A549 (cell line): ENCODE measurements around the gene PRKCE. TPM values are rescaled to one million over a fixed set of nuclear protein-coding genes. Genes with fewer than 3 reads are reported as not detected.

Experiments
- ATAC-seq, 2 experiments: fragments of 200-7000 bp in 1 of 2; fragments of >200 bp in 1 of 2; cut with Nextera tagmentation in 1 of 2; cut with Tn5 transposase in 1 of 2; 3 replicates each; pipeline versions ENCODE4 v1.8.0 to v1.9.1; 2018 to 2020; ENCODE audit warnings: mild to moderate bottlenecking in 1 of 2, moderate library complexity in 1 of 2
- CTCF ChIA-PET: fragments of 300-600 bp; sonication (Branson Sonifier 250); formaldehyde crosslinking; extraction: SDS; loops from one replicate; lab custom pipeline; 2021; ENCODE audit warnings: antibody characterized with exemption, inconsistent platforms; lab: Yijun Ruan, JAX
- POLR2A ChIA-PET: fragments of 350-600 bp; formaldehyde crosslinking; extraction: SDS; loops from one replicate; lab custom pipeline; 2021; ENCODE audit warnings: antibody characterized with exemption, inconsistent platforms; lab: Yijun Ruan, JAX
- DNase-seq, 2 experiments: peaks; one replicate each; pipeline versions ENCODE4 v3.0.0 to v3.0.0-alpha.2; 2011 to 2016; ENCODE audit warnings: low read depth in 1 of 2, low spot score in 1 of 2
- FAIRE-seq: peaks from 2 replicates; lab custom pipeline; 2011; peaks lifted over from hg19 to GRCh38; lab: Jason Lieb, UNC
- H3K27ac ChIP-seq, 2 experiments: fragments of >200 bp; sonication (Bioruptor Twin); formaldehyde crosslinking; 3 replicates each; pipeline ENCODE4 v1.5.1; 2016 to 2017
- H3K4me1 ChIP-seq: fragments of >200 bp; sonication (Bioruptor Twin); formaldehyde crosslinking; 3 replicates; pipeline ENCODE4 v1.6.1; 2016
- H3K4me2 ChIP-seq: fragments of >200 bp; sonication (Bioruptor Twin); formaldehyde crosslinking; 3 replicates; pipeline ENCODE4 v1.6.1; 2016
- H3K4me3 ChIP-seq: fragments of >200 bp; sonication (Bioruptor Twin); formaldehyde crosslinking; 3 replicates; pipeline ENCODE4 v1.5.1; 2016
- H3K9me3 ChIP-seq: fragments of >200 bp; sonication (Bioruptor Twin); formaldehyde crosslinking; 3 replicates; pipeline ENCODE4 v1.6.1; 2016
- BHLHE40 ChIP-seq: IDR thresholded peaks from 2 replicates; pipeline ENCODE4 v1.6.1; 2012; ENCODE audit warnings: low read depth, low read length, inconsistent platforms
- CBX2 ChIP-seq: fragments of 200-600 bp; sonication (generic); IDR thresholded peaks from 2 replicates; pipeline ENCODE4 v1.6.1; 2016; ENCODE audit warnings: low read depth, mild to moderate bottlenecking, borderline replicate concordance
- CBX8 ChIP-seq: fragments of 200-600 bp; sonication (generic); IDR thresholded peaks from 2 replicates; pipeline ENCODE4 v1.6.1; 2016
- CHD4 ChIP-seq: fragments of 200-600 bp; sonication (generic); IDR thresholded peaks from 2 replicates; pipeline ENCODE4 v1.6.1; 2016; ENCODE audit warnings: antibody characterized with exemption, mild to moderate bottlenecking, borderline replicate concordance
- EHMT2 ChIP-seq: fragments of 200-600 bp; sonication (generic); IDR thresholded peaks from 2 replicates; pipeline ENCODE4 v1.6.1; 2016; ENCODE audit warnings: antibody characterized with exemption, low read depth, mild to moderate bottlenecking, moderate library complexity
- EP300 ChIP-seq, 2 experiments: fragments of >200 bp; sonication (Bioruptor Twin); formaldehyde crosslinking; IDR thresholded peaks; 2 replicates in 1 of 2; 3 replicates in 1 of 2; pipeline ENCODE4 v1.6.1; 2016 to 2017
- FOSL2 ChIP-seq, 2 experiments: fragments of 450-650 bp in 1 of 2; fragments of >200 bp in 1 of 2; sonication (Bioruptor Twin) in 1 of 2; formaldehyde crosslinking; IDR thresholded peaks; 2 replicates each; pipeline versions ENCODE4 v1.5.0 to v1.6.1; 2016 to 2020; ENCODE audit warnings: mild to moderate bottlenecking in 1 of 2, moderate library complexity in 1 of 2
- FOXS1 ChIP-seq: fragments of 250-450 bp; sonication (Bioruptor Pico); IDR thresholded peaks from 2 replicates; pipeline ENCODE4 v1.5.0; 2020; ENCODE audit warnings: mild to moderate bottlenecking, moderate library complexity
- GATA3 ChIP-seq: IDR thresholded peaks from 2 replicates; pipeline ENCODE4 v1.6.1; 2012; ENCODE audit warnings: borderline replicate concordance
- HEYL ChIP-seq: fragments of 250-450 bp; sonication (Bioruptor Pico); IDR thresholded peaks from 2 replicates; pipeline ENCODE4 v1.8.0; 2021; ENCODE audit warnings: mild to moderate bottlenecking, moderate library complexity
- HOXA7 ChIP-seq: fragments of 250-450 bp; sonication (Bioruptor Pico); IDR thresholded peaks from 2 replicates; pipeline ENCODE4 v1.5.0; 2020; ENCODE audit warnings: mild to moderate bottlenecking, moderate library complexity
- JUN ChIP-seq, 2 experiments: fragments of >200 bp; sonication (Bioruptor Twin); formaldehyde crosslinking; IDR thresholded peaks; 2 replicates in 1 of 2; 3 replicates in 1 of 2; pipeline ENCODE4 v1.6.1; 2016 to 2017
- JUNB ChIP-seq: fragments of >200 bp; sonication (Bioruptor Twin); formaldehyde crosslinking; IDR thresholded peaks from 2 replicates; pipeline ENCODE4 v1.6.1; 2016
- MAZ ChIP-seq: fragments of 150-350 bp; IDR thresholded peaks from 2 replicates; pipeline ENCODE4 v1.6.1; 2014; ENCODE audit warnings: antibody characterized with exemption, low read depth, low read length, borderline replicate concordance
- NPAS2 ChIP-seq: fragments of 250-450 bp; sonication (Bioruptor Pico); IDR thresholded peaks from 2 replicates; pipeline ENCODE4 v1.8.0; 2022; ENCODE audit warnings: mild to moderate bottlenecking, moderate library complexity, borderline replicate concordance
- NR3C1 ChIP-seq: fragments of >200 bp; sonication (Bioruptor Twin); formaldehyde crosslinking; IDR thresholded peaks from 3 replicates; pipeline ENCODE4 v1.6.1; 2017
- PHF8 ChIP-seq: fragments of 200-600 bp; sonication (generic); IDR thresholded peaks from 2 replicates; pipeline ENCODE4 v1.6.1; 2016; ENCODE audit warnings: low read depth, mild to moderate bottlenecking, antibody characterized with exemption, moderate library complexity, borderline replicate concordance
- POLR2A ChIP-seq: IDR thresholded peaks from 2 replicates; pipeline ENCODE4 v1.6.1; 2012; ENCODE audit warnings: mild to moderate bottlenecking, low read length
- POLR2AphosphoS2 ChIP-seq: conservative IDR thresholded peaks from 2 replicates; pipeline ENCODE4 v1.6.1; 2012; ENCODE audit warnings: low read length, improper control_type of control experiment, inconsistent platforms
- RAD21 ChIP-seq, 2 experiments: fragments of >200 bp in 1 of 2; sonication (Bioruptor Twin) in 1 of 2; formaldehyde crosslinking in 1 of 2; IDR thresholded peaks in 1 of 2; conservative IDR thresholded peaks in 1 of 2; 2 replicates in 1 of 2; 3 replicates in 1 of 2; pipeline ENCODE4 v1.6.1; 2012 to 2018; ENCODE audit warnings: inconsistent platforms in 1 of 2
- RARB ChIP-seq: fragments of 250-450 bp; sonication (Bioruptor Pico); IDR thresholded peaks from 2 replicates; pipeline ENCODE4 v1.8.0; 2021; ENCODE audit warnings: mild to moderate bottlenecking, moderate library complexity
- ZC3H11A ChIP-seq: fragments of 450-650 bp; IDR thresholded peaks from 2 replicates; pipeline ENCODE4 v1.6.1; 2014; ENCODE audit warnings: antibody characterized with exemption, mild to moderate bottlenecking
- ZFP36 ChIP-seq: fragments of 450-650 bp; IDR thresholded peaks from 2 replicates; pipeline ENCODE4 v1.6.1; 2014; ENCODE audit warnings: borderline replicate concordance; ENCODE audit not compliant: partially characterized antibody
- ZNF302 ChIP-seq: fragments of 250-450 bp; sonication (Bioruptor Pico); IDR thresholded peaks from 2 replicates; pipeline ENCODE4 v1.9.0; 2021; ENCODE audit warnings: inconsistent platforms, mild to moderate bottlenecking, moderate library complexity
- WGBS: methylation state at CpG from one replicate; pipeline ENCODE4 v1.1.6; 2017; ENCODE audit errors: missing lambda C conversion rate; 5-methylcytosine and 5-hydroxymethylcytosine counted together
- polyA plus RNA-seq, 4 experiments: library from polyadenylated mRNA; depleted of rRNA in 3 of 4; stranded (reverse); fragments of >200 nt; fragmentation: RNase III in 1 of 4; extraction: RNeasy Plus Mini Kit Qiagen cat#74134 plus additional on column Dnase treatment in 1 of 4; gene quantifications; 2 replicates in 3 of 4; 3 replicates in 1 of 4; pipeline ENCODE4 v1.2.3, GENCODE V29; 2011 to 2017
- TF ChIP-seq, protein P1 (sequence below): IDR thresholded peaks from 2 replicates; pipeline ENCODE4 v1.6.1; 2012
- TF ChIP-seq, protein P2 (sequence below): IDR thresholded peaks from 2 replicates; pipeline ENCODE4 v1.6.1; 2012; ENCODE audit warnings: low read depth, borderline replicate concordance
- TF ChIP-seq, protein P3 (sequence below): fragments of >200 bp; sonication (Bioruptor Twin); formaldehyde crosslinking; IDR thresholded peaks from 2 replicates; pipeline ENCODE4 v1.6.1; 2016
- TF ChIP-seq, protein P4 (sequence below): fragments of 200-600 bp; sonication (generic); IDR thresholded peaks from 2 replicates; pipeline ENCODE4 v1.6.1; 2016; ENCODE audit warnings: antibody characterized with exemption, mild to moderate bottlenecking, moderate library complexity
- TF ChIP-seq, protein P5 (sequence below): fragments of >200 bp; sonication (Bioruptor Twin); formaldehyde crosslinking; IDR thresholded peaks from 3 replicates; pipeline ENCODE4 v1.6.1; 2016

Gene PRKCE
- polyA plus RNA-seq, 2 of the 4 experiments (the other 2 are of a cell fraction), result 11.5 to 12.0 TPM

DNA sequence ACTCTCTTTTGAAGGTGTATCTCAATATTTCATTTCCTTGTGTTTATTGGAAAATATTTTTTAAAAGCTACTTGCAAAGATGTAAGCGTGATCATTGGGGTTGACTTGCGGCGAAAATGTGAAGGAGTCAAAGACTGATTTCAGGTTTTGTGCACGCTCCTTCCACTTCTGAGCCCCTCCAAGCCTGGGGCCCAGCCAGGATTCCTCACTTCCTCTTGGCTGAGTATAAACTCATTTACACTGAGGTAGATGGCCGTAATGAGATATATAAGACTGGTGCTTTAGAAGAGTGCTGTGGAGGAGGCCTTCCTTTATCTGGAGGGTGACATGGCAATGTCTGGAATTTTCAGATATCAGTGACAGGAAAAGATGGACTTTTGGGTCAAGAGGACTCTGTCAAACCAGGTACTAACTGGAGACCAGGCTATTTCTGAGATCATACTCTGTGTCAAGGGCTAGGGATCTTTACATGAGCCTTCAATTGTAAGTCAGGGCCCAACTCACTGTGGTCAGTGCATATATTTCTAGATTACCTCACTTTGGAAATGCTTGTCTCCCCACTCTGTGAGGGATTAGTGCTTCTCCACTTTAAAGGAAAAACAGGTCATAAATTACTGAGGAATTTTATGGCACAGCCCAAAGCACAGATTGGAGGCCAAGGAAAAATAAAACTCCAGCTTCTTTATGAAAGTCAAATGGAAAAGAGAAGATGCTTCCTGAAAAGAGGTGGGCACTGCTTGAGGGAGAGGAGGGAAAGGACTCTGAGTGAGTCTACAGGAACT lies 22.8 kb downstream of the PRKCE start:
- H3K27ac ChIP-seq, result no peak overlapping the region
- ChIA-PET POLR2A (no interaction called here), CTCF (interaction anchor here (1.6 kb wide), 1 partner anchor 9 kb away, joined by 5 read pairs; no protein-coding TSS in a partner anchor)
- no peak for FAIRE-seq
- no peaks in the 10 kb centered on the region for H3K4me1 ChIP-seq
- H3K4me3 ChIP-seq, result no peak overlapping the region
- ATAC-seq, result no peak
- H3K4me2 ChIP-seq, result no peak overlapping the region
- DNase-seq, result no peak
- no peaks in the 10 kb centered on the region for H3K9me3 ChIP-seq
- over 99% methylated on average over 5 of the region's 5 CpGs for WGBS
- TF ChIP-seq, protein P1, sequence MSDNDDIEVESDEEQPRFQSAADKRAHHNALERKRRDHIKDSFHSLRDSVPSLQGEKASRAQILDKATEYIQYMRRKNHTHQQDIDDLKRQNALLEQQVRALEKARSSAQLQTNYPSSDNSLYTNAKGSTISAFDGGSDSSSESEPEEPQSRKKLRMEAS, result no peak

DNA sequence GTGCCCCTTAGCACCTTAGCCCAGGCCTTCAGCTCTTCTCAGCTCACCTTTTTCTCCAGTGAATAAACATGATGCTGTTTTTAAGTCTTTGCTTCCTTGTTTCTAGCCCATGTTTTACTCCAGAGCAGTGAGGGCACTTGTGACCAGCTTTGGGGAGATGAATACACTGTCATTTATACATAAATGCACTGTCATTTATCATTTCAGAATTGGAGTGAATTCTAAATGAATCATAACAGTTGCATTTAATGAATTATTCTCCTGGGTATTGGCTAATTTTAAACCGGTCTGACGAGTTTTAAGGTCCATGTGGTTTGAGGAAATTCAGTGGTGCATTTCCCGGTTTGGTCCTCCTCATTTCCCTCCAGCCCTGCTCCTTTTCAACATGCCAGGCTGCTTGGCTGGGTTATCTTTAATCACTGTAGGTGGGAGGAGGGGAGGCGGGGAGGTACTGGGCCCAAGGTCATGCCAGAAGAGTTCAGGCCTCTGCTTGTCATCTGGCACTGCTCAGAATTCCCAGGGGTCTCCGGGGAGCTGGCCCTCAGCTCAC lies 23.9 kb downstream of the PRKCE start:
- Histone ChIP-seq H3K27ac (no peak overlapping the region), H3K4me3 (no peak overlapping the region)

GRCh38 chr2:45676088-45676487 lies 24.6 kb downstream of the PRKCE start:
- H3K4me3 ChIP-seq, result no peak overlapping the region
- H3K4me1 ChIP-seq, result no peaks in the 10 kb centered on the region
- no peak for ATAC-seq
- no peak overlapping the region for H3K27ac ChIP-seq
- TF ChIP-seq JUN (IDR thresholded peaks at IDR 0.05), result no peak
- TF ChIP-seq RARB (CRISPR knock-in tag), result no peak
- TF ChIP-seq HOXA7 (CRISPR knock-in tag), result no peak
- no peak for TF ChIP-seq RAD21 (conservative IDR thresholded peaks at IDR 0.05 in 1 of 2, IDR thresholded peaks at IDR 0.05 in 1 of 2)
- no peak for TF ChIP-seq POLR2AphosphoS2
- TF ChIP-seq JUNB, result no peak
- no peak for TF ChIP-seq ZNF302 (CRISPR knock-in tag)
- no peak for TF ChIP-seq NPAS2
- no peak for TF ChIP-seq MAZ
- TF ChIP-seq, protein P1, result no peak
- FAIRE-seq, result no peak
- H3K4me2 ChIP-seq, result no peak overlapping the region
- H3K9me3 ChIP-seq, result no peaks in the 10 kb centered on the region
- ChIA-PET CTCF (interaction anchor here (1.1 to 1.6 kb wide), 3 partner anchors 11 to 36 kb away, joined by 3 to 5 read pairs (median 3); no protein-coding TSS in a partner anchor), POLR2A (no interaction called here)
- DNase-seq, result no peak
- WGBS, result 89% methylated on average over 5 of the region's 5 CpGs

More for the DNA sequence above, 23.9 kb downstream of the PRKCE start:
- Histone ChIP-seq H3K4me2 (no peak overlapping the region), H3K9me3 (no peaks in the 10 kb centered on the region), H3K4me1 (no peaks in the 10 kb centered on the region)
- ChIA-PET CTCF (interaction anchor here (1.1 to 1.6 kb wide), 3 partner anchors 12 to 37 kb away, joined by 3 to 5 read pairs (median 3); no protein-coding TSS in a partner anchor), POLR2A (no interaction called here)
- TF ChIP-seq, protein P2, sequence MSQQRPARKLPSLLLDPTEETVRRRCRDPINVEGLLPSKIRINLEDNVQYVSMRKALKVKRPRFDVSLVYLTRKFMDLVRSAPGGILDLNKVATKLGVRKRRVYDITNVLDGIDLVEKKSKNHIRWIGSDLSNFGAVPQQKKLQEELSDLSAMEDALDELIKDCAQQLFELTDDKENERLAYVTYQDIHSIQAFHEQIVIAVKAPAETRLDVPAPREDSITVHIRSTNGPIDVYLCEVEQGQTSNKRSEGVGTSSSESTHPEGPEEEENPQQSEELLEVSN, result no peak
- TF ChIP-seq, protein P3, sequence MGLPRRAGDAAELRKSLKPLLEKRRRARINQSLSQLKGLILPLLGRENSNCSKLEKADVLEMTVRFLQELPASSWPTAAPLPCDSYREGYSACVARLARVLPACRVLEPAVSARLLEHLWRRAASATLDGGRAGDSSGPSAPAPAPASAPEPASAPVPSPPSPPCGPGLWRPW, result no peak
- TF ChIP-seq POLR2A (no peak), ZNF302 (CRISPR knock-in tag) (no peak), CBX8 (no peak), CHD4 (no peak), FOSL2 (IDR thresholded peaks at IDR 0.05) (no peak), FOSL2 (CRISPR knock-in tag; IDR thresholded peaks at IDR 0.05) (no peak), ZC3H11A (no peak), BHLHE40 (no peak), EHMT2 (no peak), HEYL (CRISPR knock-in tag) (no peak), FOXS1 (no peak), CBX2 (no peak), ZFP36 (no peak), PHF8 (no peak), EP300 (IDR thresholded peaks at IDR 0.05) (no peak), NR3C1 (no peak), GATA3 (no peak)
- TF ChIP-seq, protein P4, sequence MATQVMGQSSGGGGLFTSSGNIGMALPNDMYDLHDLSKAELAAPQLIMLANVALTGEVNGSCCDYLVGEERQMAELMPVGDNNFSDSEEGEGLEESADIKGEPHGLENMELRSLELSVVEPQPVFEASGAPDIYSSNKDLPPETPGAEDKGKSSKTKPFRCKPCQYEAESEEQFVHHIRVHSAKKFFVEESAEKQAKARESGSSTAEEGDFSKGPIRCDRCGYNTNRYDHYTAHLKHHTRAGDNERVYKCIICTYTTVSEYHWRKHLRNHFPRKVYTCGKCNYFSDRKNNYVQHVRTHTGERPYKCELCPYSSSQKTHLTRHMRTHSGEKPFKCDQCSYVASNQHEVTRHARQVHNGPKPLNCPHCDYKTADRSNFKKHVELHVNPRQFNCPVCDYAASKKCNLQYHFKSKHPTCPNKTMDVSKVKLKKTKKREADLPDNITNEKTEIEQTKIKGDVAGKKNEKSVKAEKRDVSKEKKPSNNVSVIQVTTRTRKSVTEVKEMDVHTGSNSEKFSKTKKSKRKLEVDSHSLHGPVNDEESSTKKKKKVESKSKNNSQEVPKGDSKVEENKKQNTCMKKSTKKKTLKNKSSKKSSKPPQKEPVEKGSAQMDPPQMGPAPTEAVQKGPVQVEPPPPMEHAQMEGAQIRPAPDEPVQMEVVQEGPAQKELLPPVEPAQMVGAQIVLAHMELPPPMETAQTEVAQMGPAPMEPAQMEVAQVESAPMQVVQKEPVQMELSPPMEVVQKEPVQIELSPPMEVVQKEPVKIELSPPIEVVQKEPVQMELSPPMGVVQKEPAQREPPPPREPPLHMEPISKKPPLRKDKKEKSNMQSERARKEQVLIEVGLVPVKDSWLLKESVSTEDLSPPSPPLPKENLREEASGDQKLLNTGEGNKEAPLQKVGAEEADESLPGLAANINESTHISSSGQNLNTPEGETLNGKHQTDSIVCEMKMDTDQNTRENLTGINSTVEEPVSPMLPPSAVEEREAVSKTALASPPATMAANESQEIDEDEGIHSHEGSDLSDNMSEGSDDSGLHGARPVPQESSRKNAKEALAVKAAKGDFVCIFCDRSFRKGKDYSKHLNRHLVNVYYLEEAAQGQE, result no peak
- TF ChIP-seq, protein P5, sequence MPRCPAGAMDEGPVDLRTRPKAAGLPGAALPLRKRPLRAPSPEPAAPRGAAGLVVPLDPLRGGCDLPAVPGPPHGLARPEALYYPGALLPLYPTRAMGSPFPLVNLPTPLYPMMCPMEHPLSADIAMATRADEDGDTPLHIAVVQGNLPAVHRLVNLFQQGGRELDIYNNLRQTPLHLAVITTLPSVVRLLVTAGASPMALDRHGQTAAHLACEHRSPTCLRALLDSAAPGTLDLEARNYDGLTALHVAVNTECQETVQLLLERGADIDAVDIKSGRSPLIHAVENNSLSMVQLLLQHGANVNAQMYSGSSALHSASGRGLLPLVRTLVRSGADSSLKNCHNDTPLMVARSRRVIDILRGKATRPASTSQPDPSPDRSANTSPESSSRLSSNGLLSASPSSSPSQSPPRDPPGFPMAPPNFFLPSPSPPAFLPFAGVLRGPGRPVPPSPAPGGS, result no peak
- no peak for DNase-seq
- no peak for ATAC-seq
- WGBS, result 79% methylated on average over 5 of the region's 5 CpGs
- no peak for FAIRE-seq
